NCI-H2171 treated with DMSO at 0.1 percent for 48 hours (cell line): Measurements from ENCODE around the gene VMO1.

Experiments used
- DNase-seq: peaks from one replicate; lab custom pipeline; 2025; lab: John Stamatoyannopoulos, UW

VMO1 gene

GRCh38 chr17:4800462-4801196 is 14.5 kb upstream of the VMO1 start:
- peak; percentile 94 for DNase-seq

- peak; percentile 32 for DNase-seq
Observed at GRCh38 chr17:4796552-4796920, 10.4 kb upstream of the VMO1 start.

- DNase-seq = no peak
Observed at GRCh38 chr17:4795168-4795567, 9.0 kb upstream of the VMO1 start.

- no peak for DNase-seq
Observed at GRCh38 chr17:4790705-4791088, 4.5 kb upstream of the VMO1 start.

- peak; percentile 80 for DNase-seq
Observed at GRCh38 chr17:4789951-4790704, 4.0 kb upstream of the VMO1 start.

- DNase-seq = no peak
Observed at GRCh38 chr17:4789701-4789950, 3.5 kb upstream of the VMO1 start.

GRCh38 chr17:4788807-4789700 is 2.9 kb upstream of the VMO1 start, which contains the start of gene GLTPD2:
TSS of gene GLTPD2 (plus strand) at chr17:4788964. CDS start at chr17:4789012, 48 bp downstream.
- no peak for DNase-seq

GRCh38 chr17:4788159-4788806 is 2.1 kb upstream of the VMO1 start:
- no peak for DNase-seq

GRCh38 chr17:4786516-4786915 is 352 bp upstream of the VMO1 start:
- no peak for DNase-seq

GRCh38 chr17:4785311-4786105 is 656 bp downstream of the VMO1 start:
- no peak for DNase-seq

- DNase-seq = no peak
Observed at GRCh38 chr17:4782652-4783051, 3.5 kb downstream of the VMO1 start.

GRCh38 chr17:4780325-4780955 is 5.7 kb downstream of the VMO1 start:
- no peak for DNase-seq

- no peak for DNase-seq
Observed at GRCh38 chr17:4777969-4778760, 8.0 kb downstream of the VMO1 start.

- DNase-seq = peak; percentile 23
Observed at GRCh38 chr17:4772235-4772613, 13.9 kb downstream of the VMO1 start.

- no peak for DNase-seq
Observed at GRCh38 chr17:4771519-4772234, 14.5 kb downstream of the VMO1 start, which contains the start of gene TM4SF5. TSS of gene TM4SF5 (plus strand) at chr17:4771886. CDS start at chr17:4771923, 37 bp downstream.

- DNase-seq = no peak
Observed at GRCh38 chr17:4769628-4770027, 16.5 kb downstream of the VMO1 start.

- DNase-seq = no peak
Observed at GRCh38 chr17:4768298-4768697, 17.9 kb downstream of the VMO1 start.

GRCh38 chr17:4766723-4767122 is 19.4 kb downstream of the VMO1 start:
- no peak for DNase-seq

- DNase-seq = no peak
Observed at GRCh38 chr17:4766201-4766600, 20.0 kb downstream of the VMO1 start.
